ENCODE results near the gene TEAD3.
"Not testable (repeated sequence)": the region's sequence is repeated elsewhere in the genome, so short reads cannot be mapped to it uniquely, and the experiment has no call there.

The TEAD3 gene

GRCh38 chr6:35496841-35497570 is at the start of gene TEAD3:
Gene TEAD3 (minus strand): TSS chr6:35497079.
- peak; percentile 21 for DNase-seq

GRCh38 chr6:35544769-35545361 is 48.0 kb upstream of the TEAD3 start:
- no peak for DNase-seq

- DNase-seq, result no peak
Observed at GRCh38 chr6:35543459-35544193, 46.7 kb upstream of the TEAD3 start.

- DNase-seq, result no peak
Observed at GRCh38 chr6:35541836-35542235, 45.0 kb upstream of the TEAD3 start.

- no peak for DNase-seq
Observed at GRCh38 chr6:35539223-35539622, 42.3 kb upstream of the TEAD3 start.

- DNase-seq, result not testable (repeated sequence)
Observed at GRCh38 chr6:35535847-35536246, 39.0 kb upstream of the TEAD3 start.

GRCh38 chr6:35534407-35535170 is 37.7 kb upstream of the TEAD3 start:
- no peak for DNase-seq

GRCh38 chr6:35533981-35534380 is 37.1 kb upstream of the TEAD3 start:
- DNase-seq, result no peak

GRCh38 chr6:35532126-35532525 is 35.2 kb upstream of the TEAD3 start:
- DNase-seq, result no peak

- DNase-seq, result no peak
Observed at GRCh38 chr6:35524380-35525020, 27.6 kb upstream of the TEAD3 start.

- peak; percentile 71 for DNase-seq
Observed at GRCh38 chr6:35522660-35523658, 26.1 kb upstream of the TEAD3 start.

GRCh38 chr6:35522151-35522550 is 25.3 kb upstream of the TEAD3 start:
- DNase-seq, result no peak

GRCh38 chr6:35521235-35521634 is 24.4 kb upstream of the TEAD3 start:
- DNase-seq, result no peak

GRCh38 chr6:35519313-35520015 is 22.6 kb upstream of the TEAD3 start:
- no peak for DNase-seq

- no peak for DNase-seq
Observed at GRCh38 chr6:35518566-35519312, 21.9 kb upstream of the TEAD3 start.

GRCh38 chr6:35517978-35518377 is 21.1 kb upstream of the TEAD3 start:
- not testable (repeated sequence) for DNase-seq

- no peak for DNase-seq
Observed at GRCh38 chr6:35516712-35517111, 19.8 kb upstream of the TEAD3 start.

GRCh38 chr6:35515939-35516338 is 19.1 kb upstream of the TEAD3 start:
- not testable (repeated sequence) for DNase-seq

- DNase-seq, result no peak
Observed at GRCh38 chr6:35514587-35514986, 17.7 kb upstream of the TEAD3 start.

GRCh38 chr6:35512740-35513139 is 15.9 kb upstream of the TEAD3 start, which contains the start of gene TULP1:
Gene TULP1 (minus strand): TSS chr6:35512896. CDS start chr6:35512858, 38 bp downstream.
- DNase-seq, result no peak
